HEK293T (cell line): ENCODE measurements around the gene RND1.

Source experiments
- CTCF ChIA-PET: fragments of 350-600 bp; formaldehyde crosslinking; extraction: SDS; loops from one replicate; lab custom pipeline; 2021; ENCODE audit warnings: antibody characterized with exemption, inconsistent platforms; lab: Yijun Ruan, JAX
- POLR2A ChIA-PET: fragments of 350-600 bp; formaldehyde crosslinking; extraction: SDS; loops from one replicate; lab custom pipeline; 2020; ENCODE audit warnings: antibody characterized with exemption, inconsistent platforms; lab: Yijun Ruan, JAX
- DNase-seq: peaks from one replicate; pipeline ENCODE4 v3.0.0; 2012; ENCODE audit warnings: mixed read lengths; ENCODE audit errors: extremely low spot score
- ARNT ChIP-seq: fragments of 450-650 bp; IDR thresholded peaks from 2 replicates; pipeline ENCODE4 v1.6.1; 2017; ENCODE audit warnings: mild to moderate bottlenecking
- BHLHE40 ChIP-seq: fragments of 450-650 bp; IDR thresholded peaks from 2 replicates; pipeline ENCODE4 v1.6.1; 2016; ENCODE audit warnings: mild to moderate bottlenecking, moderate library complexity, borderline replicate concordance
- CTBP1 ChIP-seq: fragments of 450-650 bp; IDR thresholded peaks from 2 replicates; pipeline ENCODE4 v1.6.1; 2016; ENCODE audit warnings: borderline replicate concordance
- ELF4 ChIP-seq: fragments of 450-650 bp; IDR thresholded peaks from 2 replicates; pipeline ENCODE4 v1.6.1; 2017; ENCODE audit warnings: antibody characterized with exemption
- FOXA1 ChIP-seq: fragments of 450-650 bp; IDR thresholded peaks from 2 replicates; pipeline ENCODE4 v1.6.1; 2016; ENCODE audit warnings: mild to moderate bottlenecking
- FOXK2 ChIP-seq: fragments of 450-650 bp; IDR thresholded peaks from 2 replicates; pipeline ENCODE4 v1.6.1; 2016; ENCODE audit warnings: mild to moderate bottlenecking
- FOXM1 ChIP-seq: fragments of 450-650 bp; IDR thresholded peaks from 2 replicates; pipeline ENCODE4 v1.6.1; 2017; ENCODE audit warnings: mild to moderate bottlenecking, borderline replicate concordance
- HDGF ChIP-seq: fragments of 450-650 bp; IDR thresholded peaks from 2 replicates; pipeline ENCODE4 v1.6.1; 2017; ENCODE audit warnings: antibody characterized with exemption, borderline replicate concordance
- L3MBTL2 ChIP-seq: fragments of 450-650 bp; conservative IDR thresholded peaks from 2 replicates; pipeline ENCODE4 v1.6.1; 2016; ENCODE audit warnings: mild to moderate bottlenecking
- LEF1 ChIP-seq: fragments of 450-650 bp; IDR thresholded peaks from 2 replicates; pipeline ENCODE4 v1.6.1; 2017; ENCODE audit warnings: mild to moderate bottlenecking, borderline replicate concordance
- NFRKB ChIP-seq: fragments of 450-650 bp; IDR thresholded peaks from 2 replicates; pipeline ENCODE4 v1.6.1; 2016; ENCODE audit warnings: mild to moderate bottlenecking, moderate library complexity
- SP1 ChIP-seq: fragments of 450-650 bp; IDR thresholded peaks from 2 replicates; pipeline ENCODE4 v1.6.1; 2017
- SUZ12 ChIP-seq: fragments of 450-650 bp; IDR thresholded peaks from 2 replicates; pipeline ENCODE4 v1.6.1; 2016; ENCODE audit warnings: mild to moderate bottlenecking
- TARDBP ChIP-seq: fragments of 450-650 bp; IDR thresholded peaks from 2 replicates; pipeline ENCODE4 v1.6.1; 2016
- ZNF384 ChIP-seq: fragments of 450-650 bp; IDR thresholded peaks from 2 replicates; pipeline ENCODE4 v1.6.1; 2016
- TF ChIP-seq, protein P1 (sequence below): fragments of 450-650 bp; IDR thresholded peaks from 2 replicates; pipeline ENCODE4 v1.6.1; 2016

RND1 gene

DNA sequence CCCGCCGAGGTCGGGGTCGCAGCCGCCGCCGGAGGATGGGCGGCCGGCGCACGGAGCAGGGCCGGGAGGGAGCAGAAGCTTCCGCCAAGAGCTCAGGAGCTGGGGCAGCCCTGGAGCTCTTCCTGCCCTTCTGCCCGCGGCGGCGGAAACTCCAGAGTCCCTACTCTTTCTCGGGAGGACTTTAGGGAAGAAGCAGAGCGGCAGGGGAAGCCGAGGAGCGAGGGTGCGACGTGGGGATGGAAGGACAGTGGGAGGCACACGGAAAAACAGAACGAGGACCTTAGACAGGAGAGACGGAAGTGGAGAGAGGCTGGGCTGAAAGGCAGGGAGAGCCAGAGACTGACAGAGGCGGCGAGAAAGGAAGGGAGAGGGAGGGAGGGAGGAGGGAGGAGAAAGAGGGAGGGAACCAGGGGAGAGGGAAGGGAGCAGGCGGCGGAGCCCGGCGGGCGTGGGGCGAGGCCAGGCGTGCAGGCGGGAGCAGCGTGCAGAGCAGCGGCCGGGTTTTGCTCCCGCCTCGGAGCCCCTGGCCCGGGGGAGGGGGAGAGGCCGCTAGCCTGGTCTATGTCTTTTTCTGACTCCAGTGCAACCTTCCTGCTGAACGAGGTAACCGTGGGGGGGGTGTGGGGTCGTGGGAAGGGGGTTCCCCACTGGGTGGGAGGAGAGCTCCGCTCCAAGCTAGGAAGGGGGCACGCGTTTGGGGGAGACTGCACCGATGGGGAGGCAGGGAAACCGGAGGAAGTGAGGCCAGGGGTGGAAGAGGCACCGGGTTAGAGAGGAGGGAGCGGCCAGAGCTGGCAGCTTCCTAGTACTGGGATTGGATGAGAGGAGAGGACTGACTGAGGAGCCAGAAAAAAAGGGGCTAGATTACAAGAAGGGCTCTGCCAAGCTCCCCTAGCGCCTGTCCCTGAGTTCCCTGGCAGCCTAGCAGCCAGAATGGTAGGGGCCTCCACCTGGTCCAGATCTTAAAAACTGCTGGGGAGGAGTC lies 50.3 kb downstream of the RND1 start:
- peak; percentile 80 for DNase-seq
- TF ChIP-seq L3MBTL2 (peak; percentile 92), CTBP1 (no peak), FOXA1 (no peak)
- TF ChIP-seq, protein P1, sequence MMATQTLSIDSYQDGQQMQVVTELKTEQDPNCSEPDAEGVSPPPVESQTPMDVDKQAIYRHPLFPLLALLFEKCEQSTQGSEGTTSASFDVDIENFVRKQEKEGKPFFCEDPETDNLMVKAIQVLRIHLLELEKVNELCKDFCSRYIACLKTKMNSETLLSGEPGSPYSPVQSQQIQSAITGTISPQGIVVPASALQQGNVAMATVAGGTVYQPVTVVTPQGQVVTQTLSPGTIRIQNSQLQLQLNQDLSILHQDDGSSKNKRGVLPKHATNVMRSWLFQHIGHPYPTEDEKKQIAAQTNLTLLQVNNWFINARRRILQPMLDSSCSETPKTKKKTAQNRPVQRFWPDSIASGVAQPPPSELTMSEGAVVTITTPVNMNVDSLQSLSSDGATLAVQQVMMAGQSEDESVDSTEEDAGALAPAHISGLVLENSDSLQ, result peak; percentile 93
- ChIA-PET POLR2A (interaction anchor here (0.7 to 3.3 kb wide), 11 partner anchors 8 to 160 kb away, joined by 3 to 14 read pairs (median 4); partner anchors contain the start of genes ARF3 and KANSL2), CTCF (interaction anchor here (0.5 to 2.1 kb wide), 17 partner anchors 8 to 539 kb away, joined by 3 to 10 read pairs (median 4); partner anchors contain the start of genes ADCY6 and ARF3)

GRCh38 chr12:48814262-48815125 lies 51.2 kb downstream of the RND1 start:
- peak; percentile 85 for DNase-seq
- ChIA-PET CTCF (interaction anchor here (0.5 to 2.1 kb wide), 17 partner anchors 9 to 538 kb away, joined by 3 to 10 read pairs (median 3); partner anchors contain the start of genes ADCY6 and ARF3), POLR2A (interaction anchor here (0.6 to 3.3 kb wide), 10 partner anchors 9 to 159 kb away, joined by 3 to 14 read pairs (median 4); partner anchors contain the start of genes ARF3, DDX23 and KANSL2)
- TF ChIP-seq ARNT, result no peak
- TF ChIP-seq L3MBTL2, result peak; percentile 29; the same call in 1 of the 2 replicates

- POLR2A ChIA-PET, result interaction anchor here (0.6 to 1.6 kb wide), 4 partner anchors 19 to 96 kb away, joined by 3 to 4 read pairs (median 4); partner anchors contain the start of gene DDX23
- CTCF ChIA-PET, result interaction anchor here (0.6 to 2.1 kb wide), 5 partner anchors 17 to 115 kb away, joined by 3 to 7 read pairs (median 4); no protein-coding TSS in a partner anchor
- DNase-seq, result no peak
- TF ChIP-seq NFRKB (no peak), HDGF (no peak), FOXA1 (no peak), FOXM1 (no peak), FOXK2 (no peak)
Observed at GRCh38 chr12:48813465-48814261, 52.0 kb downstream of the RND1 start.

GRCh38 chr12:48812389-48812788 lies 53.3 kb downstream of the RND1 start:
- DNase-seq, result no peak
- TF ChIP-seq SP1 (no peak), BHLHE40 (no peak), SUZ12 (no peak), TARDBP (no peak), CTBP1 (no peak), HDGF (no peak), ELF4 (no peak), LEF1 (no peak), FOXK2 (no peak)
- POLR2A ChIA-PET, result interaction anchor here (0.8 to 2.1 kb wide), 4 partner anchors 20 to 319 kb away, joined by 3 to 6 read pairs (median 3); partner anchors contain the start of genes ADCY6, RND1 and TUBA1B
- CTCF ChIA-PET, result interaction anchor here (1.0 kb wide), 1 partner anchor 17 kb away, joined by 3 read pairs; no protein-coding TSS in a partner anchor

GRCh38 chr12:48811437-48812090 lies 54.1 kb downstream of the RND1 start:
- ChIA-PET CTCF (interaction anchor here (0.8 to 1.0 kb wide), 2 partner anchors 15 to 17 kb away, joined by 3 to 4 read pairs; no protein-coding TSS in a partner anchor), POLR2A (interaction anchor here (0.8 to 2.1 kb wide), 3 partner anchors 23 to 319 kb away, joined by 3 to 6 read pairs (median 3); partner anchors contain the start of genes ADCY6, RND1 and TUBA1B)
- no peak for DNase-seq
- no peak for TF ChIP-seq LEF1
- TF ChIP-seq FOXK2, result no peak
- TF ChIP-seq BHLHE40, result no peak
- TF ChIP-seq HDGF, result no peak
- no peak for TF ChIP-seq SP1
- TF ChIP-seq TARDBP, result no peak
- TF ChIP-seq, protein P1, result no peak
- TF ChIP-seq CTBP1, result no peak
- TF ChIP-seq ELF4, result no peak
- TF ChIP-seq ZNF384, result no peak
- no peak for TF ChIP-seq NFRKB
